SK-N-SH (cell line): Measurements from ENCODE around the gene SLC5A9. TPM values are rescaled to one million over a fixed set of nuclear protein-coding genes. Genes with fewer than 3 reads are reported as not detected.

Experiments
- CTCF ChIA-PET: fragments of 300-600, 350-600 bp; formaldehyde crosslinking; extraction: SDS; loops from one replicate; lab custom pipeline; 2021; lab: Yijun Ruan, JAX
- POLR2A ChIA-PET: fragments of 350-600 bp; sonication (Branson Sonifier 250); formaldehyde crosslinking; extraction: SDS; loops from one replicate; lab custom pipeline; 2020; ENCODE audit warnings: antibody characterized with exemption, inconsistent platforms; lab: Yijun Ruan, JAX
- DNase-seq: peaks from one replicate; pipeline ENCODE4 v3.0.0; 2012
- H2AFZ ChIP-seq: fragments of 200-600 bp; sonication (generic); 2 replicates; pipeline ENCODE4 v1.8.1; 2016; ENCODE audit warnings: antibody characterized with exemption, mild to moderate bottlenecking, low read depth
- H3F3A ChIP-seq: fragments of 200-600 bp; sonication (generic); replicated peaks from 2 replicates; pipeline ENCODE3; 2016; ENCODE audit warnings: antibody characterized with exemption, mild to moderate bottlenecking; ENCODE audit not compliant: insufficient read depth
- H3K27ac ChIP-seq, 2 experiments: fragments of 200-500 bp in 1 of 2; fragments of 200-600 bp in 1 of 2; sonication (Bioruptor generic) in 1 of 2; sonication (generic), shearing (Covaris generic) in 1 of 2; 2 replicates each; pipeline versions ENCODE4 v1.5.1 to v1.6.1; 2014 to 2016; ENCODE audit warnings: low read depth in 2 of 2, inconsistent platforms in 1 of 2, low read length in 1 of 2, mild to moderate bottlenecking in 1 of 2, mixed read lengths in 1 of 2
- H3K27me3 ChIP-seq: fragments of 200-600 bp; sonication (generic), shearing (Covaris generic); 2 replicates; pipeline ENCODE4 v1.6.1; 2016; ENCODE audit warnings: mixed run types; ENCODE audit not compliant: insufficient read depth
- H3K36me3 ChIP-seq, 2 experiments: fragments of 200-500 bp in 1 of 2; fragments of 200-600 bp in 1 of 2; sonication (Bioruptor generic) in 1 of 2; sonication (generic) in 1 of 2; replicated peaks in 1 of 2; 2 replicates each; pipeline versions ENCODE3 to v1.5.1; 2014 to 2016; ENCODE audit warnings: low read length in 1 of 2, mild to moderate bottlenecking in 1 of 2; ENCODE audit not compliant: insufficient read depth in 2 of 2, control insufficient read depth in 1 of 2
- H3K4me1 ChIP-seq, 2 experiments: fragments of 200-500 bp in 1 of 2; fragments of 200-600 bp in 1 of 2; sonication (Bioruptor generic) in 1 of 2; sonication (generic), shearing (Covaris generic) in 1 of 2; 2 replicates each; pipeline versions ENCODE4 v1.5.1 to v1.6.1; 2014 to 2016; ENCODE audit warnings: low read depth in 1 of 2, low read length in 1 of 2, mixed run types in 1 of 2; ENCODE audit not compliant: insufficient read depth in 2 of 2, control insufficient read depth in 1 of 2
- H3K4me2 ChIP-seq: fragments of 200-600 bp; sonication (generic), shearing (Covaris generic); 2 replicates; pipeline ENCODE4 v1.6.1; 2017; ENCODE audit warnings: mixed run types
- H3K4me3 ChIP-seq, 2 experiments: fragments of 200-500 bp in 1 of 2; fragments of 200-600 bp in 1 of 2; sonication (Bioruptor generic) in 1 of 2; sonication (generic), shearing (Covaris generic) in 1 of 2; 2 replicates each; pipeline versions ENCODE4 v1.5.1 to v1.8.1; 2014 to 2016; ENCODE audit warnings: low read depth in 2 of 2, inconsistent platforms in 1 of 2, low read length in 1 of 2, mild to moderate bottlenecking in 1 of 2, mixed read lengths in 1 of 2, moderate library complexity in 1 of 2
- H3K79me2 ChIP-seq: fragments of 200-600 bp; sonication (generic); 2 replicates; pipeline ENCODE4 v1.8.1; 2017; ENCODE audit warnings: mild to moderate bottlenecking; ENCODE audit not compliant: insufficient read depth
- H3K9ac ChIP-seq: fragments of 200-600 bp; sonication (generic); 2 replicates; pipeline ENCODE4 v1.6.1; 2017; ENCODE audit warnings: mixed run types
- H3K9me2 ChIP-seq: fragments of 200-600 bp; sonication (generic); 2 replicates; pipeline ENCODE4 v1.6.1; 2017; ENCODE audit warnings: mixed run types
- H3K9me3 ChIP-seq: fragments of 200-600 bp; sonication (generic); 2 replicates; pipeline ENCODE4 v1.6.1; 2017; ENCODE audit warnings: mixed run types, mild to moderate bottlenecking, moderate library complexity
- H4K20me1 ChIP-seq: fragments of 200-600 bp; sonication (generic); 2 replicates; pipeline ENCODE4 v1.6.1; 2017; ENCODE audit warnings: mild to moderate bottlenecking, mixed run types; ENCODE audit not compliant: insufficient read depth
- CHD2 ChIP-seq: fragments of 150-350 bp; IDR thresholded peaks from 2 replicates; pipeline ENCODE4 v1.6.1; 2018; ENCODE audit warnings: low read length; ENCODE audit not compliant: partially characterized antibody
- FOSL2 ChIP-seq: IDR thresholded peaks from 2 replicates; pipeline ENCODE4 v1.4.0; 2012; ENCODE audit warnings: low read depth, mild to moderate bottlenecking, moderate library complexity, borderline replicate concordance
- FOXJ3 ChIP-seq: sonication (generic); formaldehyde crosslinking; IDR thresholded peaks from 2 replicates; pipeline ENCODE4 v1.5.1; 2020; ENCODE audit warnings: mild to moderate bottlenecking, missing genetic modification reagents
- MXI1 ChIP-seq: IDR thresholded peaks from 2 replicates; pipeline ENCODE4 v1.6.1; 2012; ENCODE audit warnings: mild to moderate bottlenecking, low read depth, low read length, improper control_type of control experiment
- NFIC ChIP-seq: IDR thresholded peaks from 2 replicates; pipeline ENCODE4 v1.4.0; 2012; ENCODE audit warnings: borderline replicate concordance
- RCOR1 ChIP-seq: fragments of 150-350 bp; IDR thresholded peaks from 2 replicates; pipeline ENCODE4 v1.6.1; 2017; ENCODE audit warnings: antibody characterized with exemption, low read length
- REST ChIP-seq: IDR thresholded peaks from 2 replicates; pipeline ENCODE4 v1.6.1; 2012; ENCODE audit warnings: mild to moderate bottlenecking, low read depth, low read length, moderate library complexity
- RXRA ChIP-seq: IDR thresholded peaks from 2 replicates; pipeline ENCODE4 v1.4.0; 2012; ENCODE audit warnings: low read depth, mild to moderate bottlenecking, borderline replicate concordance
- SIN3A ChIP-seq: IDR thresholded peaks from 2 replicates; pipeline ENCODE4 v1.6.1; 2012; ENCODE audit warnings: low read depth, mild to moderate bottlenecking, low read length, moderate library complexity, borderline replicate concordance
- SMC3 ChIP-seq: IDR thresholded peaks from 2 replicates; pipeline ENCODE4 v1.6.1; 2012; ENCODE audit warnings: low read depth, low read length, improper control_type of control experiment
- TAF1 ChIP-seq: IDR thresholded peaks from 2 replicates; pipeline ENCODE4 v1.6.1; 2012; ENCODE audit warnings: low read depth, mild to moderate bottlenecking, low read length, moderate library complexity, borderline replicate concordance
- ZBTB33 ChIP-seq: IDR thresholded peaks from 2 replicates; pipeline ENCODE4 v1.4.0; 2012; ENCODE audit warnings: low read depth, borderline replicate concordance
- WGBS: methylation state at CpG from one replicate; pipeline ENCODE4 v1.1.6; 2017; ENCODE audit warnings: low lambda C conversion rate; 5-methylcytosine and 5-hydroxymethylcytosine counted together
- polyA plus RNA-seq, 3 experiments: library from polyadenylated mRNA; depleted of rRNA; stranded (reverse); fragments of >200 nt; gene quantifications; 2 replicates each; pipeline ENCODE4 v1.2.3, GENCODE V29; 2012
- TF ChIP-seq, protein P1 (sequence below): IDR thresholded peaks from 2 replicates; pipeline ENCODE4 v1.4.0; 2012; ENCODE audit warnings: low read depth
- TF ChIP-seq, protein P2 (sequence below): IDR thresholded peaks from 2 replicates; pipeline ENCODE4; 2012
- TF ChIP-seq, protein P3 (sequence below): fragments of 150-350 bp; IDR thresholded peaks from 2 replicates; pipeline ENCODE4 v1.6.1; 2016; ENCODE audit warnings: mild to moderate bottlenecking, low read depth, low read length
- TF ChIP-seq, protein P4 (sequence below): fragments of 150-350 bp; IDR thresholded peaks from 2 replicates; pipeline ENCODE4 v1.6.1; 2017; ENCODE audit warnings: antibody characterized with exemption, low read length, low read depth, borderline replicate concordance

Gene SLC5A9
- polyA plus RNA-seq, 1 of the 3 experiments (the other 2 are of a cell fraction) = not detected

DNA sequence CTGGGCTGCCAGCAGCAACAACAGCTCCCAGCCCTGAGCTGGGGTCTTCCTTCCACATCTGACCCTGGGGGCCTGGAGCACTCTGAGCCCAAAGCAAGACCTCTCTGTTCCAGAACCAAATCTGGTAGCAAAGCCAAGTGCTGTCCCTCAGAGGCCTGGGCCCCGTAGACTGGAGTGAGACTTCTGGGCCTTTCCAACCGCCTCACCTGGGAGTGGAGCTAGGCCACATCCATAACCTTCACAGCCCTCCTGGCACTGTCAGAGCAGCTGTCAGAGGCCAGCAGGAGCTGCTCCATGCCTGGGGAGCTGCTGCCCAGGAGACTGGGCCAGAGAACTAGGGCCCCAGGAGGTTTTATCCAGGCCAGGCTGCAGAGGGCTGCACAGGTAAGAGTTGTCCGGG, 15.4 kb upstream of the SLC5A9 start:
- Histone ChIP-seq H3F3A (no peaks in the 10 kb centered on the region), H3K36me3 (no peaks in the 10 kb centered on the region), H3K4me1 (no peaks in the 10 kb centered on the region), H3K27ac (no peak overlapping the region), H3K4me3 (no peak overlapping the region), H3K79me2 (no peaks in the 10 kb centered on the region), H3K4me2 (no peak overlapping the region), H2AFZ (no peak overlapping the region), H3K9ac (no peak overlapping the region), H3K9me2 (no peaks in the 10 kb centered on the region), H4K20me1 (no peaks in the 10 kb centered on the region), H3K9me3 (no peaks in the 10 kb centered on the region), H3K27me3 (no peaks in the 10 kb centered on the region)
- WGBS = 38% methylated on average over 1 of the region's 3 CpGs
- ChIA-PET POLR2A (no interaction called here), CTCF (interaction anchor here (0.9 to 11.2 kb wide), 4 partner anchors 12 to 115 kb away, joined by 3 to 191 read pairs (median 31); no protein-coding TSS in a partner anchor)
- no peak for DNase-seq
- TF ChIP-seq, protein P1, sequence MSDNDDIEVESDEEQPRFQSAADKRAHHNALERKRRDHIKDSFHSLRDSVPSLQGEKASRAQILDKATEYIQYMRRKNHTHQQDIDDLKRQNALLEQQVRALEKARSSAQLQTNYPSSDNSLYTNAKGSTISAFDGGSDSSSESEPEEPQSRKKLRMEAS = no peak
- TF ChIP-seq FOSL2 (no peak), SIN3A (no peak), TAF1 (no peak)
- TF ChIP-seq, protein P2, sequence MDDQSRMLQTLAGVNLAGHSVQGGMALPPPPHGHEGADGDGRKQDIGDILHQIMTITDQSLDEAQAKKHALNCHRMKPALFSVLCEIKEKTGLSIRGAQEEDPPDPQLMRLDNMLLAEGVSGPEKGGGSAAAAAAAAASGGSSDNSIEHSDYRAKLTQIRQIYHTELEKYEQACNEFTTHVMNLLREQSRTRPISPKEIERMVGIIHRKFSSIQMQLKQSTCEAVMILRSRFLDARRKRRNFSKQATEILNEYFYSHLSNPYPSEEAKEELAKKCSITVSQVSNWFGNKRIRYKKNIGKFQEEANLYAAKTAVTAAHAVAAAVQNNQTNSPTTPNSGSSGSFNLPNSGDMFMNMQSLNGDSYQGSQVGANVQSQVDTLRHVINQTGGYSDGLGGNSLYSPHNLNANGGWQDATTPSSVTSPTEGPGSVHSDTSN = no peak
- TF ChIP-seq, protein P3, sequence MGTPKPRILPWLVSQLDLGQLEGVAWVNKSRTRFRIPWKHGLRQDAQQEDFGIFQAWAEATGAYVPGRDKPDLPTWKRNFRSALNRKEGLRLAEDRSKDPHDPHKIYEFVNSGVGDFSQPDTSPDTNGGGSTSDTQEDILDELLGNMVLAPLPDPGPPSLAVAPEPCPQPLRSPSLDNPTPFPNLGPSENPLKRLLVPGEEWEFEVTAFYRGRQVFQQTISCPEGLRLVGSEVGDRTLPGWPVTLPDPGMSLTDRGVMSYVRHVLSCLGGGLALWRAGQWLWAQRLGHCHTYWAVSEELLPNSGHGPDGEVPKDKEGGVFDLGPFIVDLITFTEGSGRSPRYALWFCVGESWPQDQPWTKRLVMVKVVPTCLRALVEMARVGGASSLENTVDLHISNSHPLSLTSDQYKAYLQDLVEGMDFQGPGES = no peak

GRCh38 chr1:48207536-48208075, 14.9 kb upstream of the SLC5A9 start:
- no peak overlapping the region for H3K4me3 ChIP-seq
- 16% methylated on average over 3 of the region's 3 CpGs for WGBS
- no peak overlapping the region for H3K27ac ChIP-seq
- H2AFZ ChIP-seq = no peak overlapping the region
- H3K36me3 ChIP-seq = no peaks in the 10 kb centered on the region
- H3F3A ChIP-seq = no peaks in the 10 kb centered on the region
- ChIA-PET POLR2A (no interaction called here), CTCF (interaction anchor here (0.9 to 11.2 kb wide), 4 partner anchors 29 to 288 kb away, joined by 3 to 191 read pairs (median 31); no protein-coding TSS in a partner anchor)
- DNase-seq = no peak
- no peaks in the 10 kb centered on the region for H3K4me1 ChIP-seq
- no peaks in the 10 kb centered on the region; the same call in 1 of the 2 replicates for H3K27me3 ChIP-seq
- no peaks in the 10 kb centered on the region for H3K79me2 ChIP-seq
- no peak overlapping the region for H3K9ac ChIP-seq
- H3K9me2 ChIP-seq = no peaks in the 10 kb centered on the region
- H4K20me1 ChIP-seq = no peaks in the 10 kb centered on the region
- no peaks in the 10 kb centered on the region for H3K9me3 ChIP-seq
- no peak overlapping the region for H3K4me2 ChIP-seq
- TF ChIP-seq MXI1 (no peak), RCOR1 (no peak), CHD2 (no peak), TAF1 (no peak), SMC3 (no peak), RXRA (no peak), REST (no peak), NFIC (no peak), ZBTB33 (no peak), FOXJ3 (CRISPR knock-in tag) (no peak)
- TF ChIP-seq, protein P4, sequence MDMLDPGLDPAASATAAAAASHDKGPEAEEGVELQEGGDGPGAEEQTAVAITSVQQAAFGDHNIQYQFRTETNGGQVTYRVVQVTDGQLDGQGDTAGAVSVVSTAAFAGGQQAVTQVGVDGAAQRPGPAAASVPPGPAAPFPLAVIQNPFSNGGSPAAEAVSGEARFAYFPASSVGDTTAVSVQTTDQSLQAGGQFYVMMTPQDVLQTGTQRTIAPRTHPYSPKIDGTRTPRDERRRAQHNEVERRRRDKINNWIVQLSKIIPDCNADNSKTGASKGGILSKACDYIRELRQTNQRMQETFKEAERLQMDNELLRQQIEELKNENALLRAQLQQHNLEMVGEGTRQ = no peak
